ENCODE results near the gene OR2T3. TPM values are rescaled to one million over a fixed set of nuclear protein-coding genes. Genes with fewer than 3 reads are reported as not detected.

Gene OR2T3
- total and polyA plus RNA-seq, 2 of the 4 experiments (the other 2 are of a cell fraction) = not detected

GRCh38 chr1:248521856-248522255 lies 48.7 kb downstream of the OR2T3 start:
- Histone ChIP-seq H3K36me3 (ENCODE audit: control insufficient read depth, insufficient read depth, low read length) (no peaks in the 10 kb centered on the region), H2AK5ac (ENCODE audit: low read depth, low read length) (no peak overlapping the region), H3K4me2 (ENCODE audit: low read depth, low read length) (no peak overlapping the region), H3K4me1 (ENCODE audit: control insufficient read depth, insufficient read depth, low read length) (no peaks in the 10 kb centered on the region), H3K4ac (ENCODE audit: low read depth, low read length) (no peak overlapping the region), H4K5ac (ENCODE audit: low read depth, low read length) (no peak overlapping the region), H2BK20ac (ENCODE audit: low read depth, low read length) (no peak overlapping the region), H2AK9ac (replicated peaks; ENCODE audit: low read depth, low read length, poor library complexity) (no peak overlapping the region), H3K4me3 (ENCODE audit: insufficient read depth, low read depth, low read length) (no peak overlapping the region), H3K9me1 (ENCODE audit: insufficient read depth, low read length) (no peaks in the 10 kb centered on the region), H3K56ac (ENCODE audit: extremely low read depth, insufficient read depth, low read length) (no peak overlapping the region), H2AFZ (replicated peaks; ENCODE audit: low read length, poor library complexity) (no peak overlapping the region), H4K20me1 (ENCODE audit: insufficient read depth, low read length) (no peaks in the 10 kb centered on the region), H4K91ac (ENCODE audit: insufficient read depth, low read depth, low read length) (no peak overlapping the region), H2BK5ac (ENCODE audit: low read depth, low read length, poor library complexity, severe bottlenecking) (no peak overlapping the region), H3K9ac (ENCODE audit: low read depth, low read length) (no peak overlapping the region), H3K79me1 (ENCODE audit: low read depth in 1 of 2, low read length in 2 of 2) (no peaks in the 10 kb centered on the region), H3K27me3 (ENCODE audit: control insufficient read depth, insufficient read depth, low read length) (no peaks in the 10 kb centered on the region), H2BK120ac (ENCODE audit: low read depth, low read length) (no peak overlapping the region), H3K27ac (ENCODE audit: insufficient read depth, low read length) (no peak overlapping the region), H2BK15ac (ENCODE audit: low read depth, low read length) (no peak overlapping the region), H4K8ac (ENCODE audit: low read depth in 2 of 2, low read length in 2 of 2) (no peak overlapping the region), H3K23ac (ENCODE audit: low read depth, low read length) (no peak overlapping the region), H3K14ac (replicated peaks; ENCODE audit: low read depth, low read length) (no peak overlapping the region), H3K18ac (ENCODE audit: low read depth, low read length) (no peak overlapping the region), H3K9me3 (ENCODE audit: control insufficient read depth, insufficient read depth, low read length) (peaks cover 12% of the 10 kb centered on the region; the same call in 1 of the 2 replicates)
- WGBS, 2 experiments (ENCODE audit: extremely low coverage in 2 of 2, insufficient read length in 1 of 2) = 66% methylated on average over 10 of the region's 12 CpGs; no CpG with 5 or more reads in 1 of the 2 experiments
- ChIA-PET POLR2A (ENCODE audit: unreplicated experiment) (no interaction called here), CTCF (no interaction called here)
- ATAC-seq (ENCODE audit: low read depth) (no peak), DNase-seq (no peak)
- BruUV-seq (replicated peaks) = no TSS peak
- TF ChIP-seq RAD21 (IDR thresholded peaks at IDR 0.05; ENCODE audit: low read length) = no peak
- no peak for TF ChIP-seq SMC3 (IDR thresholded peaks at IDR 0.05; ENCODE audit: low read depth, low read length)
- TF ChIP-seq BHLHE40 (IDR thresholded peaks at IDR 0.05; ENCODE audit: low read depth, low read length) = no peak
- no peak for TF ChIP-seq ELK1 (IDR thresholded peaks at IDR 0.05; ENCODE audit: borderline replicate concordance, low read depth, low read length)
- TF ChIP-seq MAFK (IDR thresholded peaks at IDR 0.05; ENCODE audit: low read depth, low read length) = no peak
- TF ChIP-seq POLR2A (IDR thresholded peaks at IDR 0.05; ENCODE audit: low read depth, low read length) = no peak
- no peak for TF ChIP-seq NFE2L2 (IDR thresholded peaks at IDR 0.05; ENCODE audit: low read depth, low read length)
- TF ChIP-seq USF2 (IDR thresholded peaks at IDR 0.05; ENCODE audit: low read depth, low read length) = no peak
- no peak for TF ChIP-seq CTCF (conservative IDR thresholded peaks at IDR 0.05; ENCODE audit: low read depth, low read length)
- TF ChIP-seq CEBPB (IDR thresholded peaks at IDR 0.05; ENCODE audit: low read depth, low read length) = no peak
- TF ChIP-seq CHD1 (IDR thresholded peaks at IDR 0.05; ENCODE audit: low read depth, low read length) = no peak
- intact Hi-C loops (cut with micrococcal nuclease) (no loop called here), in situ Hi-C loops (cut with MboI; ENCODE audit: low sequenced_read_pairs) (no loop called here), dilution Hi-C loops (cut with HindIII; ENCODE audit: low sequenced_read_pairs, unreplicated experiment) (no loop called here)
